HG02970 (cell line): ENCODE measurements around the gene MTO1.
"Not testable (repeated sequence)": the region's sequence is repeated elsewhere in the genome, so short reads cannot be mapped to it uniquely, and the experiment has no call there.

Experiments used
- ATAC-seq: cut with Tn5 transposase; IDR thresholded peaks from one replicate; pipeline ENCODE4 v1.9.1; 2021; ENCODE audit warnings: mild to moderate bottlenecking, moderate library complexity, moderate number of reproducible peaks; ENCODE audit not compliant: unreplicated experiment, low FRiP score

The MTO1 gene

DNA sequence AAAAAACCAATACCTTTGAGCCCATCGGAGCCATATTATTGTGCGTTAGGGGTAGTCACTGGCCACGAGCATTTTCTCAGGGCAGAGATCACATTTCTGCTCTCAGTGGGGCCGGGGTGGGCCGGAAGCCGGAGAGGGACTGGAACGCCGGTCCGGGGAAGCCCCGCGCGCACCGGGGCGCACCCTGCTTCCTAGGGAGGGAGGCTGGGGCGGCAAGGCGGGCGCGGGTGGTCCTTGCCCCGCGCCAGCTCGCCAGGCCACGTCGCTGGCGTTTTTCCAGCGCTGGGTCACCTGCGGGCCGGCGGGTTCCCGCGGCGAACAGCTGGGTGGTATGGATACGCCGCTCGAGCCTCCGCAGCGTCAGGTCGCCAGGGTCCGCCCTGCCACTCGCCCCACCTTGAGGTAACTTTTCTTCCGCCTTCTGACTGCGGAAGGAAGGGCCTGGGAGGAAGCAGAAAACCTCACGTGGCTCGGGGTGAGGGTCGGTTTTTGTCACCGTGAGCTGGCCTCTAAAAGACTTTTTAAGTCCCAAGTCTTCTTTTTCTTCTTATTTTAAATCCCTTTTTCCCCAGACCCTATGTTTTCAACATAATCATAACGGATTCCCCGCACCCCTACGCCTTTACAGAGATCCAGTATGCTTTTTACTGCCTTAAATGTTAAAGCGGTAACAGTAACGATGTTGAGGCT lies 62.0 kb downstream of the MTO1 start:
- ATAC-seq = peak; percentile 24

GRCh38 chr6:73525546-73526330 lies 64.2 kb downstream of the MTO1 start:
- no peak for ATAC-seq

DNA sequence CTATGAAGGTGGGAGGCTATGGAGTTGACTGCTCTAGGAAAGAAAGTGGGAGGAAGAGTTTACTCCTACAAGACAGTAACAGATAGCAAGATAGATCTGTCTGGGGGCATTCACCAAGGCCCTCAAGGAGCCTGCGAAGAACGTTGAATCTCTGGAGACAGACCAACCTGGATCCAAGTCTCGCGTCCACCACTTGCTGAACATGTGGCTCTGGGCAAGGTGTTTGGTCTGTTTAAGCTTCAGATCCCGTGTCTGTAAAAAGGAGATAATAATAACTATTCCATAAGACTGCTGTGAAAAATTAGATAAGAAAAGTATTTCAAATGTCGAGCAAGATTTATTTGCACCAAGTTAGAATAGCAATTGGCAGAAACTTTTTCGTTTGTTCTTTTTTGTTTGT lies 67.4 kb downstream of the MTO1 start:
- no peak for ATAC-seq

DNA sequence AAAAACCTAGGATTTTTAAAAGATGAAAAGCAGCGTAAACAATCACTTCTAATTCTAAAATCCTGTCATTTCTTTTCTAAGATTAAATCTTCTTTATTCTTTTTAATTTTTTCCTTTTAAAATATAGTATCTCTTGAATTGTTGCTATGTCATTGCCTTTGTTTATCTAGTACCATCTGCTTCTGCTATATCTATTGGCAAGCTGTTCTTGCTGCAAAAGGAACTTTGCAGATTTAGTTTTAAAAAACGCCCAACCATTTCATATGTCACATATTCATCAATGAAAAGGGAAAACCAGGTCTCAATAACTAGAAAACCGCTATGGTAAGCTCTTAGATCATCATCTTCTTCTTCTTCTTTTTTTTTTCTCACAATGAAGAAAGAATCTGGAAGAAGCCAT lies 70.8 kb downstream of the MTO1 start:
- ATAC-seq = no peak

- ATAC-seq = no peak
These were observed 73.1 kb downstream of the MTO1 start for GRCh38 chr6:73534628-73535027.

DNA sequence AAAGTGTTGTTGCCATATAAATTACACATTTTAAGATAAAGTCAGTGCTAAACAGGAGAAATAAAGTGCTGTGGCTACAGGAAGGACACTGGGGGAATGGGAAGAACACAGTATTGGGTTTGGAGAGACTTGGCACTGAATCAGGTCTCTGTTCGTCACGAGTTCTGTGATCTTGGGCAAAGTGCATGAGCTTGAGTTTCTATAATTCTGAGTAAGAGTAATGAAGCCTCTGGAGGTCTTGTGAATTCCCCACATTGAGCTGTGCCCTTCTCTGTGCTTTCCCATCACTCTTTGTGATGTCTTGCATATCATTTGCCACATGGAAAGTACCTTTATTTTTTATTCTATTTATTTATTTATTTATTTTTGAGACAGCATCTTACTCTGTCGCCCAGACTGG lies 76.1 kb downstream of the MTO1 start:
- ATAC-seq = no peak

- no peak for ATAC-seq
These were observed 76.7 kb downstream of the MTO1 start for GRCh38 chr6:73538116-73538779.

DNA sequence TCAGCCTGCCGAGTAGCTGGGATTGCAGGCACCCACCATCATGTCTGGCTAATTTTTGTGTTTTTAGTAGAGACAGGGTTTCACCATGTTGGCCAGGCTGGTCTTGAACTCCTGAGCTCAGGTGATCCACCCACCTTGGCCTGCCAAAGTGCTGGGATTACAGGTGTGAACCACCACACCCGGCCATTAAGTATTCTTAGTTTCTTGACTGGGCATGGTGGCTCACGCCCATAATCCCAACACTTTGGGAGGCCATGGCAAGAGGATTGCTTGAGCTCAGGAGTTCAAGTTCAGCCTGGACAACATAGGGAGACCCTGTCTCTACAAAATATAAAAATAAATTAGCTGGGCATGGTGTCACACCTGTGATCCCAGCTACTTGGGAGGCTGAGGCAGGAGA lies 80.9 kb downstream of the MTO1 start:
- not testable (repeated sequence) for ATAC-seq

DNA sequence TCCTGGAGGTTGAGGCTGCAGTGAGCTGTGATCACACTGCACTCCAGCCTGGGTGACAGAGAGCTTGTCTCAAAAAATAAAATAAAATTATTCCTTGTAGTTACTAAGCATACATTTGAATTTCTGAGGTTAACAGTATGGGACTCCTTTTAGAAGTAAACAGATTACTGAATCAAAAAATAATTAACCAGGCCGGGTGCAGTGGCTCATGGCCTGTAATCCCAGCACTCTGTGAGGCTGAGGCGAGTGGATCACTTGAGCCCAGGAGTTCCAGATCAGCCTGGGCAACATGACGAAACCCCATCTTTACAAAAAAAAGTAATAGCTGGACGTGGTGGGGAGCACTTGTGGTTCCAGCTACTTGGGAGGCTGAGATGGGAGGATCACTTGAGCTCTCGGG lies 81.4 kb downstream of the MTO1 start:
- no peak for ATAC-seq

DNA sequence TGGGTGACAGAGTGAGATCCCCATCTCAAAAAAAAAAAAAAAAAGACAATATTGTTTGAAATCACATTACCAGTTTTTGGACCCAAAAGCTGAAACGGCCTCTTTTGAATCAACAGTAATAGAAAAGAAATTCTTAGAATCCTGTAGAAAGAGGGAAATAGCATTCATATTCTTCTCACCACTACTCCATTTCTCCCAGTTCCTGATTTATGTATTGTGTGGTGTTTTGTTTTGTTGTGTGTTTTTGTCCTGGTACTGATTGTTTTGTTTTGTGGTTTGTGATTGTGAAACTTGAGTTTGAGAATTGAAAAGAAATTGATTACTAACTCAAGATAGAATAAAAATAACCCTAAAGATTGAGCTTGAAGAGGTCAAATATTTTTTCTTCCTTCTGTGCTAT lies 85.5 kb downstream of the MTO1 start:
- ATAC-seq = no peak

GRCh38 chr6:73548458-73549446 lies 87.2 kb downstream of the MTO1 start:
- ATAC-seq = no peak

DNA sequence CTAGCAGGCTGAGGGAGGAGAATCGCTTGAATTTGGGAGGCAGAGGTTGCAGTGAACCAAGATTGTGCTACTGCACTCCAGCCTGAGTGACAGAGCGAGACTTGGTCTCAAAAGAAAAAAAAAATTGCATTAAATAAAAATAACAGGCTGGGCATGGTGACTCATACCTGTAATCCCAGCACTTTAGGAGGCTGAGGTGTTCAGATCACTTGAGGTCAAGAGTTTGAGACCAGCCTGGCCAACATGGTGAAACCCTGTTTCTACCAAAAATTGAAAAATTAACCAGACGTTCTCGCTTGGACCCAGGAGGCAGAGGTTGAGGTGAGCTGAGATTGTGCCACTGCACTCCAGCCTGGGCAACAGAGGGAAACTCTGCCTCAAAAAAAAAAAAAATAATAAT lies 89.6 kb downstream of the MTO1 start:
- ATAC-seq = not testable (repeated sequence)

DNA sequence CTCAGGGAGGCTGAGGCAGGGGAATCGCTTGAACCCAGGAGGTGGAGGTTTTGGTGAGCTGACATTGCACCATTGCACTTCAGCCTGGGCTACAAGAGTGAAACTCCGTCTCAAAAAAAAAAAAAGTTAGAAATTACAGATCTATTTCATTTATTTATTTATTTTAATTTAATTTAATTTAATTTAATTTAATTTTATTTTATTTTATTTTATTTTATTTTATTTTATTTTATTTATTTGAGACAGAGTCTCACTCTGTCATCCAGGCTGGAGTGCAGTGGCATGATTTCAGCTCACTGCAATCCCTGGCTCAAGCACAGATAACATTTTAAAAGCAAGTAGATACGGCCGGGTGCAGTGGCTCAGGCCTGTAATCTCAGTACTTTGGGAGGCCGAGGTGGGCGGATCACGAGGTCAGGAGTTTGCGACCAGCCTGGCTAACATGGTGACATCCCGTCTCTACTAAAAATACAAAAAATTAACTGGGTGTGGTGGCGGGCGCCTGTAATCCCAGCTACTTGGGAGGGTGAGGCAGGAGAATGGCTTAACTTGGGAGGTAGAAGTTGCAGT lies 93.9 kb downstream of the MTO1 start:
- ATAC-seq = not testable (repeated sequence)

DNA sequence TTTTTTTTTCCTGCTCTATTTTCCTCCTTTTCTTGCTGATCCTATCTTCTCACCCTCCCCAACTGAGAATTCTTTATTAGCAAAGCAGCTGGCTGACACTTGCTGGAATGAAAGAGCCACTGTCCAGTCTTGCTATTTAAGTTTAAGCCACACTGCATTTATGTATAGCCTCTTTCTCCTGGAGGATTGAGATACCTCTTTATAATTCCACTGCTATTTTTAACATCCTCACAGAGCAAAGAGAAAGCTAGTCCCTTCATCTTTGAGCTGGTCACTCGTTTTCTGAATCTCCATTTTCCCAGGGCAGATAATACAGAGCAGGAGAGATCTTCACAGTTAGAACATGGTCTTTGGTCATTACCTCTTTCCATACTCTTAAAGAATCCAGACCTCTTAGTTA lies 95.3 kb downstream of the MTO1 start:
- no peak for ATAC-seq
